K562 (cell line): ENCODE data around the gene CBFA2T2. TPM values are rescaled to one million over a fixed set of nuclear protein-coding genes. Genes with fewer than 3 reads are reported as not detected.
A peak's percentile ranks its signal among the peaks of the same experiment; 100 is the strongest.

Experiments used
- ATAC-seq: fragments of 200-7000 bp; cut with Tn5 transposase; 3 replicates; pipeline ENCODE4 v1.9.1; 2020; ENCODE audit warnings: moderate library complexity
- BruUV-seq: library from RNA; stranded (reverse); fragments of 400-500 nt; replicated peaks from 2 replicates; lab custom pipeline; 2021; lab: Mats Ljungman, UMichigan
- CTCF ChIA-PET: fragments of 300-600 bp; formaldehyde crosslinking; extraction: SDS; loops from one replicate; lab custom pipeline; 2021; ENCODE audit warnings: low intra/inter-chr PET ratio; lab: Yijun Ruan, JAX
- POLR2A ChIA-PET: fragments of 300-600, 350-650 bp; sonication (Branson Sonifier 250); formaldehyde crosslinking; extraction: SDS; loops from one replicate; lab custom pipeline; 2021; ENCODE audit warnings: antibody characterized with exemption, inconsistent platforms; lab: Yijun Ruan, JAX
- DNase-seq, 4 experiments: peaks; one replicate each; pipeline versions ENCODE4 v3.0.0 to v3.0.0-alpha.2; 2011 to 2018; ENCODE audit warnings: low spot score in 3 of 4, mixed read lengths in 3 of 4; ENCODE audit errors: extremely low read depth in 1 of 4
- FAIRE-seq: peaks from 2 replicates; lab custom pipeline; 2011; peaks lifted over from hg19 to GRCh38; lab: Jason Lieb, UNC
- H2AFZ ChIP-seq: 2 replicates; pipeline ENCODE4 v1.6.0; 2011; ENCODE audit warnings: low read depth, low read length, control low read depth, inconsistent platforms
- H3K27ac ChIP-seq: fragments of 200-600 bp; 3 replicates; pipeline ENCODE4 v1.8.0; 2011; ENCODE audit warnings: low read depth, mild to moderate bottlenecking, control low read depth, inconsistent platforms, low read length, moderate library complexity, mixed read lengths; ENCODE audit errors: extremely low read depth
- H3K27me3 ChIP-seq, 2 experiments: fragments of 300-600 bp in 1 of 2; 2 replicates in 1 of 2; 3 replicates in 1 of 2; pipeline versions ENCODE4 v1.6.0 to v1.8.0; 2011; ENCODE audit warnings: inconsistent platforms in 2 of 2, low read length in 2 of 2, mild to moderate bottlenecking in 1 of 2, mixed read lengths in 1 of 2, moderate library complexity in 1 of 2; ENCODE audit not compliant: control insufficient read depth in 2 of 2, insufficient read depth in 2 of 2
- H3K36me3 ChIP-seq: fragments of 300-600 bp; 3 replicates; pipeline ENCODE4 v1.8.0; 2011; ENCODE audit warnings: mild to moderate bottlenecking, low read length, inconsistent platforms; ENCODE audit not compliant: control insufficient read depth, insufficient read depth
- H3K4me1 ChIP-seq, 2 experiments: fragments of 200-600 bp in 1 of 2; replicated peaks in 1 of 2; 2 replicates in 1 of 2; 3 replicates in 1 of 2; pipeline versions ENCODE4 v1.5.1 to v1.8.0; 2011; ENCODE audit warnings: inconsistent platforms in 2 of 2, low read length in 2 of 2, mild to moderate bottlenecking in 1 of 2, mixed read lengths in 1 of 2, moderate library complexity in 1 of 2; ENCODE audit not compliant: control insufficient read depth in 2 of 2, insufficient read depth in 2 of 2
- H3K4me2 ChIP-seq: 2 replicates; pipeline ENCODE4 v1.6.1; 2011; ENCODE audit warnings: low read length, control low read depth, inconsistent platforms, mixed read lengths; ENCODE audit not compliant: insufficient read depth
- H3K4me3 ChIP-seq: fragments of 200-600 bp; sonication (generic), shearing (Covaris generic); 2 replicates; pipeline ENCODE4 v1.5.1; 2016; ENCODE audit warnings: control low read depth, inconsistent platforms
- H3K79me2 ChIP-seq: fragments of 200-600 bp; 3 replicates; pipeline ENCODE4 v1.8.0; 2011; ENCODE audit warnings: low read length, inconsistent platforms; ENCODE audit not compliant: control insufficient read depth, insufficient read depth
- H3K9ac ChIP-seq, 2 experiments: 2 replicates each; pipeline versions ENCODE4 v1.6.0 to v1.6.1; 2011; ENCODE audit warnings: low read depth in 2 of 2, low read length in 2 of 2, control low read depth in 1 of 2, inconsistent platforms in 1 of 2, mild to moderate bottlenecking in 1 of 2, mixed read lengths in 1 of 2; ENCODE audit not compliant: insufficient read depth in 1 of 2
- H3K9me1 ChIP-seq: one replicate; pipeline ENCODE4 v1.6.0; 2011; ENCODE audit warnings: inconsistent platforms, mild to moderate bottlenecking, low read length, moderate library complexity; ENCODE audit not compliant: control insufficient read depth, insufficient read depth
- H3K9me3 ChIP-seq: replicated peaks from 2 replicates; pipeline ENCODE4 v1.5.1; 2011; ENCODE audit warnings: low read depth, low read length, inconsistent platforms; ENCODE audit not compliant: control insufficient read depth, insufficient read depth
- H4K20me1 ChIP-seq: replicated peaks from 2 replicates; pipeline ENCODE4 v1.6.1; 2011; ENCODE audit warnings: low read length, inconsistent platforms, mixed read lengths; ENCODE audit not compliant: control insufficient read depth, insufficient read depth
- POLR3G ChIP-seq: IDR thresholded peaks from 2 replicates; pipeline ENCODE4 v1.6.1; 2011; ENCODE audit not compliant: insufficient read length, insufficient replicate concordance; ENCODE audit errors: extremely low read depth
- SMAD1 ChIP-seq: fragments of 150-350 bp; IDR thresholded peaks from 2 replicates; pipeline ENCODE4 v1.6.1; 2014; ENCODE audit warnings: low read length, low read depth; ENCODE audit not compliant: partially characterized antibody
- TCF3 ChIP-seq: sonication (generic); formaldehyde crosslinking; IDR thresholded peaks from 2 replicates; pipeline ENCODE4 v1.4.0; 2020; ENCODE audit warnings: mild to moderate bottlenecking, missing genetic modification reagents
- ZBTB33 ChIP-seq: sonication (generic); formaldehyde crosslinking; IDR thresholded peaks from 2 replicates; pipeline ENCODE4 v1.8.1; 2023; ENCODE audit warnings: mild to moderate bottlenecking, missing genetic modification reagents
- ZBTB5 ChIP-seq: fragments of 450-650 bp; IDR thresholded peaks from 2 replicates; pipeline ENCODE4 v1.6.1; 2017; ENCODE audit warnings: antibody characterized with exemption
- ZNF121 ChIP-seq: sonication (generic); formaldehyde crosslinking; conservative IDR thresholded peaks from 2 replicates; pipeline ENCODE4 v1.8.0; 2022; ENCODE audit warnings: missing genetic modification reagents
- ZNF239 ChIP-seq: fragments of 250-450 bp; sonication (Bioruptor Pico); IDR thresholded peaks from 2 replicates; pipeline ENCODE4 v1.4.0; 2020; ENCODE audit warnings: mild to moderate bottlenecking
- ZNF740 ChIP-seq, 3 experiments: fragments of 200-800 bp in 1 of 3; sonication (Bioruptor generic) in 1 of 3; sonication (generic) in 1 of 3; formaldehyde crosslinking in 1 of 3; IDR thresholded peaks; 2 replicates each; pipeline versions ENCODE4 v1.6.1 to v1.8.0; 2016 to 2022; ENCODE audit warnings: mild to moderate bottlenecking in 2 of 3, missing compliant biosample characterization in 2 of 3, missing genetic modification characterization in 2 of 3, missing genetic modification reagents in 1 of 3
- ZNF79 ChIP-seq: fragments of 250-450 bp; sonication (Bioruptor Pico); IDR thresholded peaks from 2 replicates; pipeline ENCODE4 v1.4.0; 2020; ENCODE audit warnings: low read depth, mild to moderate bottlenecking, moderate library complexity
- WGBS: fragments of 100-300 bp; shearing (Covaris generic); methylation state at CpG from one replicate; pipeline ENCODE4 v1.1.6; 2016; ENCODE audit warnings: low coverage, mixed read lengths; ENCODE audit not compliant: insufficient coverage; ENCODE audit errors: missing lambda C conversion rate; 5-methylcytosine and 5-hydroxymethylcytosine counted together
- in situ Hi-C: fragments of 300-500 bp; cut with MboI; formaldehyde crosslinking; loops from 4 replicates; pipeline ENCODE4 v1.15.0; 2018; ENCODE audit warnings: inconsistent platforms, mixed read lengths
- intact Hi-C: fragments of 100-400 bp; cut with micrococcal nuclease; formaldehyde crosslinking; loops from 2 replicates; pipeline ENCODE4 v1.14.2; 2022
- polyA plus RNA-seq, 8 experiments: library from polyadenylated mRNA; depleted of rRNA in 4 of 8; stranded (reverse) in 5 of 8; unstranded in 3 of 8; fragments of >200 nt; fragmentation: Nextera tagmentation in 2 of 8; fragmentation: Illumina TruSeq in 1 of 8; extraction: Ambion mirVana in 2 of 8; extraction: Trizol in 1 of 8; gene quantifications; 2 replicates each; pipeline versions ENCODE4 v1.2.1 to v1.2.3, GENCODE V29; 2011 to 2014; ENCODE audit warnings: inconsistent platforms in 1 of 8, missing spikeins in 1 of 8
- total RNA-seq, 7 experiments: library from RNA; depleted of rRNA in 6 of 7; stranded (reverse); fragments of >200 nt in 6 of 7; fragmentation: Illumina TruSeq in 2 of 7; extraction: Trizol in 2 of 7; gene quantifications; 2 replicates each; pipeline versions ENCODE4 v1.2.1 to v1.2.3, GENCODE V29; 2011 to 2021; ENCODE audit warnings: low replicate concordance in 1 of 7

The CBFA2T2 gene
- total and polyA plus RNA-seq, 9 of the 15 experiments (the other 6 are each of a cell fraction or from before 2014, with no cell fraction given): 0.27 to 9.6 (median 5.8) TPM

- intact Hi-C loops: no loop called here
- Histone ChIP-seq H3K9ac (no peak overlapping the region), H3K4me3 (no peak overlapping the region), H3K79me2 (no peaks in the 10 kb centered on the region), H4K20me1 (0 out of 2 replicates have a peak, but pooled peaks cover 4% of the 10 kb centered on the region), H3K27me3 (peaks cover 7 to 16% of the 10 kb centered on the region in 2 experiments; a peak in 4 of 5 replicates), H3K36me3 (no peaks in the 10 kb centered on the region), H3K4me1 (peaks cover 0 to 9% of the 10 kb centered on the region in 2 experiments), H3K27ac (no peak overlapping the region), H2AFZ (no peak overlapping the region), H3K9me3 (no peaks in the 10 kb centered on the region), H3K4me2 (no peak overlapping the region), H3K9me1 (no peaks in the 10 kb centered on the region)
- DNase-seq: no peak
- ChIA-PET POLR2A (interaction anchor here (0.6 kb wide), 1 partner anchor 365 kb away, joined by 3 read pairs; no protein-coding TSS in a partner anchor), CTCF (no interaction called here)
- no TSS peak for BruUV-seq
- in situ Hi-C loops: no loop called here
- FAIRE-seq: no peak
- ATAC-seq: no peak
- TF ChIP-seq ZNF121 (CRISPR knock-in tag): peak; percentile 88
- no peak for TF ChIP-seq TCF3 (CRISPR knock-in tag)
- 7% methylated on average over 3 of the region's 3 CpGs for WGBS
Measured at GRCh38 chr20:33470866-33471265, 19.0 kb upstream of the CBFA2T2 start.

GRCh38 chr20:33472868-33473435 lies 16.9 kb upstream of the CBFA2T2 start:
- Histone ChIP-seq H3K9me3 (no peaks in the 10 kb centered on the region), H3K4me3 (no peak overlapping the region), H2AFZ (no peak overlapping the region), H3K27me3 (peaks cover 7 to 16% of the 10 kb centered on the region in 2 experiments; a peak in 4 of 5 replicates), H3K4me1 (peaks cover 2 to 14% of the 10 kb centered on the region in 2 experiments), H3K4me2 (no peak overlapping the region), H3K79me2 (no peaks in the 10 kb centered on the region), H3K36me3 (no peaks in the 10 kb centered on the region), H3K9me1 (no peaks in the 10 kb centered on the region), H3K27ac (no peak overlapping the region), H4K20me1 (0 out of 2 replicates have a peak, but pooled peaks cover 7% of the 10 kb centered on the region), H3K9ac (no peak overlapping the region)
- POLR2A ChIA-PET: interaction anchor here (1.4 kb wide), 1 partner anchor 200 kb away, joined by 3 read pairs; no protein-coding TSS in a partner anchor
- FAIRE-seq (no peak), ATAC-seq (no peak), DNase-seq (no peak)
- WGBS: 35% methylated on average over 7 of the region's 7 CpGs
- no TSS peak for BruUV-seq
- CTCF ChIA-PET: no interaction called here
- in situ Hi-C loops: no loop called here
- intact Hi-C loops: no loop called here
- TF ChIP-seq ZNF239 (CRISPR knock-in tag) (no peak), SMAD1 (no peak), ZBTB5 (no peak), ZNF740 (CRISPR knock-in tag; IDR thresholded peaks at IDR 0.05) (no peak), ZNF740 (tag; IDR thresholded peaks at IDR 0.05) (no peak), POLR3G (no peak), ZBTB33 (CRISPR knock-in tag) (no peak), ZNF79 (CRISPR knock-in tag) (no peak)
